ENCODE measurements around the gene ZFP36.
"Not testable (repeated sequence)": the region's sequence is repeated elsewhere in the genome, so short reads cannot be mapped to it uniquely, and the experiment has no call there.

Gene ZFP36

DNA sequence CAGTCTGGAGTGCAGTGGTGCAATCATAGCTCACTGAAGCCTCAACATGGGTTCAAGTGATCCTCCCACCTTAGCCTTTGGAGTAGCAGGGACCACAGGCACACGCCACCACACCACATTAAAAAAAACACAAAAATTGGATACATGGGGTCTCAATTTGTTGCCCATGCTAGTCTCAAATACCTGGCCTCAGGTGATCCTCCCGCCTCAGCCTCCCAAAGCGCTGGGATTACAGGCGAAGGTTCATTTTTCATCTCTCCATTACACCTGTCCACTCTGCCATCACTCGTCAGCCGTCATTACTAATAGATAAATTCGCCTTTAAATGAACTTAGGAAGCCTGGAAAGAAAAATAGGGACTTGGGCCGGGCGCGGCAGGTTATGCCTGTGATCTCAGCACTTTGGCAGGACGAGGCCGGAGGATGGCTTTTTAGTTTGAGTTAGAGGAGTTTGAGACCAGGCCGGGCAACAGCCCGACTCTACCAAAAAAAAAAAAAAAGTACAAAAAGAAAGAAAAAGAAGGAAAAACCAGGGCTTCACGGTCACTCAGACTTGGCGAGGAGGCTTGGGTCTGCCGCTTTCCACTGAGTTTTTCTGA lies 38.0 kb downstream of the ZFP36 start:
- no peak for DNase-seq (ENCODE audit: low read depth)
- no peak for TF ChIP-seq CTCF (IDR thresholded peaks at IDR 0.05; ENCODE audit: low read length, missing control alignments)
- peak overlapping the region; percentile 100 for H3K4me3 ChIP-seq (replicated peaks; ENCODE audit: low read depth, low read length)

DNA sequence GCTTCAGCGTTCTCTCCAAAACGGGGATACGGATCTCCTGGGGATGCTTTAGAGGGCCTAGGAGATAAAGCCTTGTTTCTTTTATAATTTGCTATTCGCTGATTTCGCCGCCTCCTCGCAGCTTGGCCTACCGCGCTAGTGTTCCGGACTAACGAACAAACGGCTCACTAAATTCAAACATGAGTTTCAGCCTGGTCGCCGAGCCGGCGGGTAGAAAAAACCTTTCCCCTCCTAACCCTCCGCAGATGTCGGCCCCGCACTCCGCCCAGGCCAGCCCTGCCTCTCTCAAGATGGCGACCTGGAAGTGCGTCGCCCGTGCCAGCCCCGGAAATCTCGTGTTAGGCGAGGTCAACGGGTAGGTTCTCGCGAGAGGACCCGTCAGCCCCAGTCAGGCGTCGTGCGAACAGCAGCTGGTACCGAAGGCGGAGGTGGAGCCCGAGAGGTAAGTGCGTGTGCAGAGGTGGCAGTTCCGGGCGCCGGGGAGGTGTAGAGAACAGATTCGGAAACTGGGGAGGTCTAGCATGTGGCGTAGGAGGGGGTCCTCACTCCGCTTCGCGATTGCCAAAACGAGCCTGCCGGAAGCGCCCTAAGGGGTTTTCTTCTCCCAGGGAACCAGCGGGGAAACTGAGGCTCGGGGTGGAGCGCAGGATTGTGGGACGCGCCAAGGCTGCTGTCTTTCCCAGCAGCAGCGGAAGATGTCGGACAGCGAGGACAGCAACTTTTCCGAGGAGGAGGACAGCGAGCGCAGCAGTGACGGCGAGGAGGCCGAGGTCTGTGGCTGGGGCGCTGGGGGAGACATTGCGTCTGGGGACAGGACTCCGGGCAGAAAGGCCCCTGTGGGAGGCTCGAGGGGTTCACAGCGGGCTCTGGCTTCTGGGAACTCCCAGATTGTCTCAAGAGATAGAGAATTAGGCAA lies 38.8 kb downstream of the ZFP36 start, which contains the start of gene SUPT5H:
SUPT5H (plus strand) TSS at position 387 of the 916 bp plus-strand sequence; CDS start at position 696, 309 bp downstream.
- no peak for TF ChIP-seq CTCF (IDR thresholded peaks at IDR 0.05; ENCODE audit: low read length, missing control alignments)
- DNase-seq (ENCODE audit: low read depth): peak; percentile 99
- H3K4me3 ChIP-seq (replicated peaks; ENCODE audit: low read depth, low read length): peak within 1 kb of the TSS; percentile 100

- no peak for TF ChIP-seq CTCF (IDR thresholded peaks at IDR 0.05; ENCODE audit: low read length, missing control alignments)
- no peak for DNase-seq (ENCODE audit: low read depth)
- H3K4me3 ChIP-seq (replicated peaks; ENCODE audit: low read depth, low read length): peak overlapping the region; percentile 100
Observed at GRCh38 chr19:39446365-39447084, 39.9 kb downstream of the ZFP36 start.

- no peak for TF ChIP-seq CTCF (IDR thresholded peaks at IDR 0.05; ENCODE audit: low read length, missing control alignments)
- DNase-seq (ENCODE audit: low read depth): no peak
- H3K4me3 ChIP-seq (replicated peaks; ENCODE audit: low read depth, low read length): no peak overlapping the region
Observed at GRCh38 chr19:39448271-39448670, 41.6 kb downstream of the ZFP36 start.

GRCh38 chr19:39449116-39449797 lies 42.6 kb downstream of the ZFP36 start:
- no peak for TF ChIP-seq CTCF (IDR thresholded peaks at IDR 0.05; ENCODE audit: low read length, missing control alignments)
- no peak overlapping the region for H3K4me3 ChIP-seq (replicated peaks; ENCODE audit: low read depth, low read length)
- DNase-seq (ENCODE audit: low read depth): no peak

- H3K4me3 ChIP-seq (replicated peaks; ENCODE audit: low read depth, low read length); DNase-seq (ENCODE audit: low read depth): not testable (repeated sequence)
Observed at GRCh38 chr19:39451257-39451656, 44.6 kb downstream of the ZFP36 start.

Data from fibroblast of pulmonary artery (primary cell).